UCSD-AML1 (cell line): ENCODE measurements around the gene ZNF17.

Experiments used
- DNase-seq: peaks from one replicate; lab custom pipeline; 2025; ENCODE audit not compliant: unreplicated experiment; lab: John Stamatoyannopoulos, UW

ZNF17 gene

DNA sequence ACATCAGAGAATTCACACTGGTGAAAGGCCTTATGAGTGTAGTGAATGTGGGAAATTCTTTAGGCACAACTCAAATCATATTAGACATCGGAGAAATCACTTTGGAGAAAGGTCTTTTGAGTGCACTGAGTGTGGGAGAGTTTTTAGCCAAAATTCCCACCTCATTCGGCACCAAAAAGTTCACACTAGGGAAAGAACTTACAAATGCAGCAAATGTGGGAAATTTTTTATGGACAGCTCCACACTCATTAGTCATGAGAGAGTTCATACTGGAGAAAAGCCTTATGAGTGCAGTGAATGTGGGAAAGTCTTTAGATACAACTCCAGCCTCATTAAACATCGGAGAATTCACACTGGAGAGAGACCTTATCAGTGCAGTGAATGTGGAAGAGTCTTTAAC is 10.1 kb downstream of the ZNF17 start:
- no peak for DNase-seq

DNA sequence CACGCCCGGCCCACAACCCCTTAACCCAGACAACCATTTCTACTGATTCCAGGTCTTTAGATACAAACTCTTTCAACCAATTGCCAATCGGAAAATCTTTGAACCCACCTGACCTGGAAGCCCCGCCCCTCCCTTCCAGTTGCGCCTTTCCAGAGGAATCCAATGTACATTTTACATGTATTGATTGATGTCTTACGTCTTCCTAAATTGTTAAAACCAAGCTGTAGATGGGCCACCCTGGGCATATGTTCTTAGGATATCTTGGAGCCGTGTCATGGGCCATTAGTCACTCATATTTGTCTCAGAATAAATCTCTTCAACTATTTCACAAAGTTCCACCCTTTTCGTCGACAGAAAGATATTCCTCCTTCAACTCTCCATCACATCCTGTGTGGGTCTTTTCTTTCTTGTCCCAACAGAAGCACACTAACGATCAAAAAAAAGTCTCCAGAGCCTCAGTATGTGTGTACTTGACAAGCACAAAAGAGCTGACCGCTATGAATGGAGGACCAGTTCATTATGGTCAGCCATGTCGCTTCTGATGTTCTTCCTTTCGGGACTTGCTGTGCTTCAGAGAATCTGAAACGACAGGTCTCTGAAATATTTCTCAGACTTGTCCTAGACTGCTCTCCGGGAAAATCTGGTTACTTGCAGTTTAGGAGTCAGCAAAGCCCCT is 23.6 kb downstream of the ZNF17 start:
- DNase-seq = no peak

DNA sequence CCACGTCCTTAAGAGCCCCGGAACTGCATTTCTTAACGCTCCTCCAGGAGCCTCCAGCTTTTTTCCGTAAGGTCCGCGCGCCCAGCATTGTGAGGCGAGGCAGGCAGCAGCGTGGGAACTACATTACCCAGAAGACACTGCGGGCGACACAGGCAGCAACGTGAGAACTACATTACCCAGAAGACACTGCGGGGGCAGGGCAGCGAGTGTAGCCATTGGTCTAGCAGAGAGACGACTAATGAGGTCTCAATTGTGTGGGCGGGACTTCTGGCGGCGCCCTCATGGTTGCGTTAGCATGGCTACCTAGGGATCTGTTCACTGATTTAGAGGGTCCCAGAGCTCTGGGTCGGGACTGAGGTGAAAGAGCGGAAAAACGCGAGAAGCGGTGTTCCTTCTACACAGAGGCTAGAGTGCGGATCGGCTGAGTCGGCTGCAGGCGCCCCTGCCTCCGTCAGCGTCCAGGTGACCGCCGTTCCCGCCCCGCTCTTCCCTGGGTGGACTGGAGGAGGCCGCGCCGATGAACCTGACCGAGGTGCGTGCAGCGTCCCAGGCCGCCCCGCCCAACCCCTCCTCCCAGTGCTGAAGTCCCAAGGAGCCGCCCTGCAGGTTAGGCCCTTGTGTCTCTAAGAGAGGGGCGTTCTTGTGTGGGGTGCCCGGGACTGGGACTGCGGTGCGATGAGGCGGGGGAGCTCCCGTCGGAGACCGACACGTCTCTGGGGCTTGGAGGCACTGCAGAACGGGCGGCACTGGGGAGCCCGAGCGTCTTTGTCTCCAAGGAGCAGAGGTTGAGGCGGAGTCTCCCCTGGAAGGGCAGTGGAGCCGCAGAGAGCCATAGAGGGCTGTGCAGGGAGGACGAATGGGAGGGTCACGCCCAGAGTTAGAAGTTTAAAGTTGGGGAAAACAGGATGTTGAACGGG is 24.4 kb downstream of the ZNF17 start, which contains the start of gene ZNF749:
Gene ZNF749, plus strand, starts transcription at position 264 of the 917 bp plus-strand sequence. Its CDS starts 254 bp downstream, at position 518.
- peak; percentile 93 for DNase-seq

DNA sequence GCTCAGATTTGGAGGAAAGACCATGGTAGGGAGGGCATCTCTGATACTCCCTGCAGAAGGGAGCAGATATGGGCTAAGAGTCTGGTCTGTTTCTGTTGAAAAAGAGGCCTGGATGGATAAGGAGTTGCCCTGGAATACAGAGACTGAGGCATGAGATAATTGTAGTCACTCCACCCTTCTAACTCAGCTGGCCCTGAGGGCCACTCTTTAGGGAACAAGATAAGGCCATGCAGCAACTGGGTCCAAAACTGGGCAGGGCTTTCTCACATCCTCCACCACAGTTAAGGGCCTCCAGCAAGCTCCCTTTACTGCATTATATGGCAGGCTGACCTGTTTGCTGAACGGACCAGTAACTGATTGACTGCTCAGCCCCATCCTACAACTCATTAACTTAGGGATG is 25.5 kb downstream of the ZNF17 start:
- no peak for DNase-seq

DNA sequence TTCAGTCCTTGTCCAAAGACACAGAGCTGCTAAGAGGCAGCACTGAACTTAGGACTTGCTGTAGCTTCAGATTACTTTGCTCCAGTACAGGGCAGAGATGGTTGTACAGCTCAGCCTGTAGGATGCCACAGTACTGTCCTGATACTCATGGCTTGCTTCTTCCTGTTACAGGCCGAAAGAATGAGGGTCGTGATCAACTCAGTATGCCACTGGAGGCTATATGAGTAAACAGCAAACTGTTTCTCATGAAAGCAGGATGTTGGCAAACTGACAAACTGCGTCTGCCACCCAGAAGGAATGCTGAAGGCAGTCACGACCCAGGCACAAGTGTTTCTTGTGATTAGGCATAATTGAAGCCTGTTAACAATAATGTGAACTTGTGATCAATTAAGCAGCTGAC is 27.0 kb downstream of the ZNF17 start:
- DNase-seq = no peak

DNA sequence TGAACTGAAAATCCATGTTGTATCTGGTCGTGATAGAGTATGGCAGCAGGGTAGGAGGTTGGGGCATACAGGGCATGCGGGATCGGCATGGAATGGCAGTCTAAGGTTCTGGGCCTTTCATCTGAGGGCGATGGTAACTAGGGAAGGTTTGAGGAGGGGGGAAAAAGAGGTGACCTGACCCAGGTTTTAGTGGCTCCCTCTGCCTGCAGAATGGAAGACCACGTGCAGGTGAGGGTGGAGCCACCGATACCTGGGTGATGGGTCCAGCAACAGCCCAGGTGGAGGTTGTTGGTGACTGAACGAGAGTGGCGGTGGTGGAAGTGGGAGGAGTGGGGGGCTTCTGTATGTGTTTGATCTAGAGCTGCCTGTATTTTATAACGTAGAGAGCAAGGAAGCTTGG is 28.0 kb downstream of the ZNF17 start:
- DNase-seq = no peak

DNA sequence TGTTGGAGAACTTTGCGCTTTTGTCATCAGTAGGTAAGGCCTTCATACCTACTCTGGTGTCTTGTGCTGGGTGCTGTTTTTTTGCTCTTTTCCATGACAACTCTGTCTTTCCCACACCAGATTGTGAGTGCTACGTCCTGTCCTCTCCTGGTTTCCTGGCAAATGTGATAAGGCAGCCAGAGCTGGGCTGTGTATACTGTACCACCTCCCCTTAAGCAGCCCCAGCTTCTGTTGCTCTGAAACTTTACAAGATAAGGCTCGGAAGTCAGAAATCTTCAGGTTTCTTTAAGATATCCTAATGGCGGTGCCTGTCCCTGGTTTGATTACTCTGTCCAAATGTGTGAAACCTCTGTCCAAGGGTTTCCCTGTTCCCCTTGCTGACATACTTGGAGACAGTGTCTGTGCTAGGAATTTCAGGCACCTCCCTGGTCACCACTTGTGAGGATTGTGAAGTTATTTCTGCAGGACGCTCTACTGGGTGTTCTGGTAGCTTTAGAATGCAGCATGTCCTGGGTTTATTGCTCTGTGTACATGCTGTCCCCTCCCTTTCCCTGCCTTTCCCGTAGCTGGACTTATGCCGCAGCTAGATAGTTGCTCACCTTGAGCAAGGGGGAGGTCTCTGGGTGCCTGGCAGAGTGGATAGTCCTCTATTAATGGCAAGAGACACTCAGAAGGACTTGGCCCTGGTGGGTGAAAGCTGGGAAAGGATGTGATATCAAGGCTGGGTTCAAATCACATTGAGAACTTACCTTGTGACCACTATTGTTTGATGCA is 31.2 kb downstream of the ZNF17 start:
- DNase-seq = no peak

DNA sequence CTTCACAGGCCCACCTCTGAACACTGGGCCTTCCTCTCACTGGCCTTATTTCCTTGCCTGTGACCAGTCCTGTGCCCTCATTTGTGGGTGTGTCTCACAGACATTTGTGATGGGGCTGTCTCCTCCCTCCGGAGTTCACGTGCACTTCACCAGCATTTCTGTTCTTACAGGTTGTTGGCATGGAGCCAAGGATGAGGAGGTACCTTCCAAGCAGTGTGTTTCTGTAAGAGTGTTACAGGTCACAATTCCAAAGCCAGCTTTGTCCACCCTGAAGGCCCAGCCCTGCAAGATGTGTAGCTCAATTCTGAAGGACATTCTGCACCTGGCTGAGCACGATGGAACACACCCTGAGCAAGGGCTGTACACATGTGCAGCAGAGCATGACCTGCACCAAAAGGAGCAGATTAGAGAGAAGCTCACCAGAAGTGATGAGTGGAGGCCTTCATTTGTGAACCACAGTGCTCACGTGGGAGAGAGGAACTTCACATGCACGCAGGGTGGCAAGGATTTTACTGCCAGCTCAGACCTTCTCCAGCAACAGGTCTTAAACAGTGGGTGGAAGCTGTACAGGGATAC is 32.2 kb downstream of the ZNF17 start:
- no peak for DNase-seq

DNA sequence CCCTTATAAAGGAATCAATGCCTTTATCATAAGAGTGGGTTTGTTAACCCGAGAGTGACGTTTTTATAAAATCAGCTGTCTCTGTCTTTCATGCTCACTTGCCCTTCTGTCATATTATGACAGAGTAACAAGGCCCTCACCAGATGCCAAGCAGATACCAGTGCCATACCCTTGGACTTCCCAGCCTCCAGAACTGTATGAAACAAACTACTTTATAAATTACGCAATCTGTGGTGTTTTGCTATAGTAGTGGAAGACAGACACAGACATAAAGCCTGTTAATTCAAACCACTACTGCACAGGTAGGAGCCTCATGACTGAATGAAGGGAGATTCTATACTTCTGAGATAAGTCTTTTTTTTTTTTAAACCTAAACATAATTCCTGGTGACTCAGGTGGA is 41.3 kb downstream of the ZNF17 start:
- no peak for DNase-seq

DNA sequence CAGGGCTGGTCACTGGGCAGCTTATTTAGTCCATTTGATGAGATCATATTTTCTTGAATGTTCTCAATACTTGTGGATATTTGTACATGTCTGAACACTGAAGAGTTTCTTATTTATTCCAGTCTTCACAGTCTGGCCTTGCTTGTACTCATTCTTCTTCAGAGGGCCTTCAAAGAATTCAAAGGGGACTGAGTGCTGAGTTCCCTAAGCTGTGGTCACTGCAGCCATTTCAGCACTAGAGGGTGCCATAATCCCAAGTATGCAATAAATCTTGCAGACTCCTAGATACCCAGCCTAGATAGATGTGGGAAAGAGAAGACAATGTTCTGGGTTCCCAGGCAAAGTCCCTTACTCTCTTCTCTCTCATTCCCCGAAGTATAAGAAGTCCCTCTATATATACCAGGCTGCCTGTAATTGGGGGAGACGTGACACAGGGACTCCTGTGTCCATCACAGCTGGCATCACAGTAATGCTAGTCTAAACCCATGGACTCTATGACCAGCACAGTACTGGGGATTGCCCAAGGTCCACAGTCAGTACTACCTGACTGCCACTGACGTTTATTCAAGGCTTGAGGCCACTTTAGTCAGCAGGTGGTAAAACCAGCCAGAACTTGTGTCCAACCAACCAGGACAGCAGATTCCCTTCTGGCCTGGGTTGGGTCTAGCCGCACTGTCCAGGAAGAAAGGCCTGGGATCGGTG is 54.9 kb downstream of the ZNF17 start:
- peak; percentile 28 for DNase-seq

DNA sequence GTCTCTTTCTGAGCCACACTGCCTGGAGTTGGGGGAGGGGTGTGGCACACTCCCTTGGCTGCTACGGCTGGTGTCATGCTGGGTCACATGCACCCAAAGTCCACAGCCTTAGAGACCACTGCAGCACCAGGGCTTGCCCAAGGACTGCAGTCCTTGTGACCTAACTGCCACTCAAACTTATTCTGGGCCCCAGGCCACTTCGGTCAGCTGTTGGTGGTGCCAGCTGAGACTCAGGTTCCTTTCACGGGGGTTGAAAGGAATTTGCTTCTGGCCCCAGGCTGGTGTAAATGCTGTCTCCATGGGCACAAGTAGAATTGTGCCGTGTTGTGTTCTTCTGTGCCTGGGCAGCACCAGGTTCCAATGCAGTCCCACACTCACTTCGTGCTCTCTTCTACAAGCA is 55.5 kb downstream of the ZNF17 start:
- DNase-seq = no peak
